Measurements from ENCODE around the gene SENP6.
"Not testable (repeated sequence)": the region's sequence is repeated elsewhere in the genome, so short reads cannot be mapped to it uniquely, and the experiment has no call there.

The SENP6 gene

DNA sequence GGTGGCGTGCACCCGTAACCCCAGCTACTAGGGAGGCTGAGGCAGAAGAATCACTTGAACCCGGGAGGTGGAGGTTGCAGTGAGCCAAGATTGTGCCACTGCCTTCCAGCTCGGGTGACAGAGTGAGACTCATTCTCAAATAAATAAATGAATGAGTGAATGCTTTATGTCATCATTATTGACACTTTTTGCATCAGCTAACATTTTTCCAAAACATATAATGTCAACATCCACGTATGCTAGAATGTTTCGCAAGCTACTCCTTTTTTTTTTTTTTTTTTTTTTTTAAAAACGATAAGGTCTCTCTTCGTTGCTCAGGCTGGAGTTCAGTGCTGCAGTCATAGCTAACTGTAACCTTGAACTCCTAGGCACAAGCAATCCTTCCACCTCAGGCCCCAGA is 72.2 kb downstream of the SENP6 start:
- Histone ChIP-seq H3K27me3 (ENCODE audit: low read depth, low read length) (no peaks in the 10 kb centered on the region), H3K4me3 (ENCODE audit: low read depth in 1 of 2, low read length in 2 of 2) (no peak overlapping the region), H3K9me3 (ENCODE audit: control insufficient read depth in 1 of 2, low read length in 2 of 2) (no peaks in the 10 kb centered on the region), H3K36me3 (ENCODE audit: control insufficient read depth in 1 of 2, insufficient read depth in 2 of 2, low read length in 2 of 2) (peaks cover 32 to 38% of the 10 kb centered on the region in 2 donors), H3K27ac (ENCODE audit: low read length) (no peak overlapping the region), H3K4me1 (ENCODE audit: control insufficient read depth in 1 of 2, insufficient read depth in 2 of 2, low read length in 2 of 2) (no peaks in the 10 kb centered on the region)

DNA sequence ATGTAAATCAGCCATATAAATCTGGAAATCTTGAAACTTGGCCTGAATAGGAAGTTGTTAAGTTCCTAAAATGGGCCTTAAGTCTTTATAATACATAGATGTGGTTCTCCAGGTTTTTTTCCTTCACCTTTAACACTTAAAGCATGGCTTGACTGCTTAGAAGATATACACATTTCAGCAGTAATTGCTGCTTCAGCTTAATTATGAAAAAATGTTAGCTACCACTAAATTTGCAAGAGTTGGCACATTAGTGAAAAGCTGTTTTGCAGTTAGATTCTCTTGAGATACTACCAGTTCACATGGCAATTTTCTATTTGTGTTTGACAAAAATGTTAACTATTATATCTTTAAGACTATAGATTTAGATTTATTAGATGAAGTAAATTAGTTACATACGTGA is 74.7 kb downstream of the SENP6 start:
- no peak overlapping the region for H3K27ac ChIP-seq (ENCODE audit: low read length)
- no peaks in the 10 kb centered on the region for H3K4me1 ChIP-seq (ENCODE audit: control insufficient read depth in 1 of 2, insufficient read depth in 2 of 2, low read length in 2 of 2)
- H3K4me3 ChIP-seq (ENCODE audit: low read depth in 1 of 2, low read length in 2 of 2) = no peak overlapping the region
- no peaks in the 10 kb centered on the region for H3K9me3 ChIP-seq (ENCODE audit: control insufficient read depth in 1 of 2, low read length in 2 of 2)
- peaks cover 54 to 56% of the 10 kb centered on the region in 2 donors for H3K36me3 ChIP-seq (ENCODE audit: control insufficient read depth in 1 of 2, insufficient read depth in 2 of 2, low read length in 2 of 2)
- H3K27me3 ChIP-seq (ENCODE audit: low read depth, low read length) = no peaks in the 10 kb centered on the region

DNA sequence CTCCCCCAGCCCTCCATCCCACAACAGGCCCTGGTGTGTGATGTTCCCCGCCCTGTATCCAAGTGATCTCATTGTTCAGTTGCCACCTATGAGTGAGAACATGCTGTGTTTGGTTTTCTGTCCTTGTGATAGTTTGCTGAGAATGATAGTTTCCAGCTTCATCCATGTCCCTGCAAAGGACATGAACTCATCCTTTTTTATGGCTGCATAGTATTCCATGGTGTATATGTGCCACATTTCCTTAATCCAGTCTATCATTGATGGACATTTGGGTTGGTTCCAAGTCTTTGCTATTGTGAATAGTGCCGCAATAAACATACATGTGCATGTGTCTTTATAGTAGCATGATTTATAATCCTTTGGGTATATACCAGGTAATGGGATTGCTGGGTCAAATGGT is 80.9 kb downstream of the SENP6 start:
- H3K4me3 ChIP-seq (ENCODE audit: low read depth in 1 of 2, low read length in 2 of 2); H3K9me3 ChIP-seq (ENCODE audit: control insufficient read depth in 1 of 2, low read length in 2 of 2); H3K4me1 ChIP-seq (ENCODE audit: control insufficient read depth in 1 of 2, insufficient read depth in 2 of 2, low read length in 2 of 2); H3K27ac ChIP-seq (ENCODE audit: low read length); H3K27me3 ChIP-seq (ENCODE audit: low read depth, low read length): not testable (repeated sequence)
- H3K36me3 ChIP-seq (ENCODE audit: control insufficient read depth in 1 of 2, insufficient read depth in 2 of 2, low read length in 2 of 2) = peaks cover 41 to 49% of the 10 kb centered on the region in 2 donors

DNA sequence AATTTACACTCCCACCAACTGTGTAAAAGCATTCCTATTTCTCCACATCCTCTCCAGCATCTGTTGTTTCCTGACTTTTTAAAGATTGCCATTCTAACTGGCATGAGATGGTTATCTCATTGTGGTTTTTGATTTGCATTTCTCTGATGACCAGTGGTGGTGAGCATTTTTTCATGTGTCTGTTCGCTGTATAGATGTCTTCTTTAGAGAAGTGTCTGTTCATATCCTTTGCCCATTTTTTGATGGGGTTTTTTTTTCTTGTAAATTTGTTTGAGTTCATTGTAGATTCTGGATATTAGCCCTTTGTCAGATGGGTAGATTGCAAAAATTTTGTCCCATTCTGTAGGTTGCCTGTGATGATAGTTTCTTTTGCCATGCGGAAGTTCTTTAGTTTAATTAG is 81.3 kb downstream of the SENP6 start:
- not testable (repeated sequence) for H3K27me3 ChIP-seq (ENCODE audit: low read depth, low read length); H3K27ac ChIP-seq (ENCODE audit: low read length); H3K4me1 ChIP-seq (ENCODE audit: control insufficient read depth in 1 of 2, insufficient read depth in 2 of 2, low read length in 2 of 2); H3K4me3 ChIP-seq (ENCODE audit: low read depth in 1 of 2, low read length in 2 of 2); H3K9me3 ChIP-seq (ENCODE audit: control insufficient read depth in 1 of 2, low read length in 2 of 2)
- peaks cover 37 to 49% of the 10 kb centered on the region in 2 donors for H3K36me3 ChIP-seq (ENCODE audit: control insufficient read depth in 1 of 2, insufficient read depth in 2 of 2, low read length in 2 of 2)

DNA sequence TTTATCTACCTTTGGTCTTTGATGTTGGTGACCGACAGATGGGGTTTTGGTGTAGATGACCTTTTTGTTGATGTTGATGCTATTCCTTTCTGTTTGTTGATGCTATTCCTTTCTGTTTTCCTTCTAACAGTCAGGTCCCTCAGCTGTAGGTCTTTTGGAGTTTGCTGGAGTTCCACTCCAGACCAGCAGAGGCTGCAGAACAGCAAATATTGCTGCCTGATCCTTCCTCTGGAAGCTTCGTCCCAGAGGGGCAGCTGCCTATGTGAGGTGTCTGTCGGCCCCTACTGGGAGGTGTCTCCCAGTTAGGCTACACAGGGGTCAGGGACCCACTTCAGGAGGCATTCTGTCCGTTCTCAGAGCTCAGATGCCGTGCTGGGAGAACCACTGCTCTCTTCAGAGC is 85.9 kb downstream of the SENP6 start:
- H3K4me3 ChIP-seq (ENCODE audit: low read depth in 1 of 2, low read length in 2 of 2) = not testable (repeated sequence)

DNA sequence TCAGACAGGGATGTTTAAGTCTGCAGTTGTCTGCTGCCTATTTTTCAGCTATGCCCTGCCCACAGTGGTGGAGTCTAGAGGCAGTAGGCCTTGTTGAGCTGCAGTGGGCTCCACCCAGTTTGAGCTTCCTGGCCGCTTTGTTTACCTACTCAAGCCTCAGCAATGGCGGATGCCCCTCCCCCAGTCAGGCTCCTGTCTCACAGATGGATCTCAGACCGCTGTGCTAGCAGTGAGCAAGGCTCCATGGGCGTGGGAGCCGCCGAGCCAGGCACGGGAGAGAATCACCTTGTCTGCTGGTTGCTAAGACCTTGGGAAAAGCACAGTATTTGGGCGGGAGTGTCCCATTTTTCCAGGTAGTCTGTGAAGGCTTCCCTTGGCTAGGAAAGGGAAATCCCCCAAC is 86.3 kb downstream of the SENP6 start:
- not testable (repeated sequence) for H3K27me3 ChIP-seq (ENCODE audit: low read depth, low read length)

More for the DNA sequence above, 85.9 kb downstream of the SENP6 start:
- H3K9me3 ChIP-seq (ENCODE audit: control insufficient read depth in 1 of 2, low read length in 2 of 2); H3K4me1 ChIP-seq (ENCODE audit: control insufficient read depth in 1 of 2, insufficient read depth in 2 of 2, low read length in 2 of 2); H3K27me3 ChIP-seq (ENCODE audit: low read depth, low read length); H3K27ac ChIP-seq (ENCODE audit: low read length): not testable (repeated sequence)
- peaks cover 8 to 21% of the 10 kb centered on the region in 2 donors for H3K36me3 ChIP-seq (ENCODE audit: control insufficient read depth in 1 of 2, insufficient read depth in 2 of 2, low read length in 2 of 2)

DNA sequence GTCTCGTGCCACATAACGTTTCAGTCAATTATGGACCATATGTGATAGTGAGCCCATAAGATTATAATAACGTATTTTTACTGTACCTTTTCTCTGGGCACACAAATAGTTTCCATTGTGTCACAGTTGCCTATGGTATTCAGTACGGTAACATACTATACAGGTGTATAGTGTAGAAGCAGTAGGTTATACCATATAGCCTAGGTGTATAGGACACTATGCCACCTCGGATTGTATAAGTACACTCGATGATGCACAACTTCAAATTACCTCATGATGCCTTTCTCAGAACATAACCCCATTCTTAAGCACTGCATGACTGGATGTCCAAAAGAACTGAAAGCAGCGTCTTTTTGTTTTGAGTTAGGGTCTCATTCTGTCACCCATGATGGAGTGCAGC is 87.9 kb downstream of the SENP6 start:
- peaks cover 8 to 23% of the 10 kb centered on the region in 2 donors for H3K36me3 ChIP-seq (ENCODE audit: control insufficient read depth in 1 of 2, insufficient read depth in 2 of 2, low read length in 2 of 2)
- no peaks in the 10 kb centered on the region for H3K27me3 ChIP-seq (ENCODE audit: low read depth, low read length)
- no peaks in the 10 kb centered on the region for H3K9me3 ChIP-seq (ENCODE audit: control insufficient read depth in 1 of 2, low read length in 2 of 2)
- no peaks in the 10 kb centered on the region for H3K4me1 ChIP-seq (ENCODE audit: control insufficient read depth in 1 of 2, insufficient read depth in 2 of 2, low read length in 2 of 2)
- H3K27ac ChIP-seq (ENCODE audit: low read length) = no peak overlapping the region
- no peak overlapping the region for H3K4me3 ChIP-seq (ENCODE audit: low read depth in 1 of 2, low read length in 2 of 2)

More for the DNA sequence above, 86.3 kb downstream of the SENP6 start:
- H3K4me3 ChIP-seq (ENCODE audit: low read depth in 1 of 2, low read length in 2 of 2); H3K27ac ChIP-seq (ENCODE audit: low read length); H3K4me1 ChIP-seq (ENCODE audit: control insufficient read depth in 1 of 2, insufficient read depth in 2 of 2, low read length in 2 of 2); H3K9me3 ChIP-seq (ENCODE audit: control insufficient read depth in 1 of 2, low read length in 2 of 2): not testable (repeated sequence)
- H3K36me3 ChIP-seq (ENCODE audit: control insufficient read depth in 1 of 2, insufficient read depth in 2 of 2, low read length in 2 of 2) = peaks cover 8 to 23% of the 10 kb centered on the region in 2 donors

DNA sequence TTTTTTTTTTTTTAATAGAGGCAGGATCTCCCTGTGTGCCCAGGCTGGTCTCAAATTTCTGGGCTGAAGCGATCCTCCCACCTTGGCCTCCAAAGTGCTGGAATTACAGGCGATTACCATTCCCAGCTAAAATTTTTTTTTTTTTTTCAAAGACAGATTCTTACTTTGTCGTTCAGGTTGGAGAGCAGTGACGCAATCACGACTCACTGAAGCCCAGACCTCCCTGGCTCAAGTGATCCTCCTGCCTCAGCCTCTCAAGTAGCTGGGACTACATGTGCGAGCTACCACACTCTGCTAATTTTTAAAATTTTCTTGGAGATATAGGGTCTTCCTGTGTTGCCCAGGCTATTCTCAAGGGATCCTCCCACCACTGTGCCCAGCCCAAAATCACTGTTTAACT is 89.3 kb downstream of the SENP6 start:
- no peak overlapping the region for H3K27ac ChIP-seq (ENCODE audit: low read length)
- H3K36me3 ChIP-seq (ENCODE audit: control insufficient read depth in 1 of 2, insufficient read depth in 2 of 2, low read length in 2 of 2) = peaks cover 8 to 26% of the 10 kb centered on the region in 2 donors
- H3K4me3 ChIP-seq (ENCODE audit: low read depth in 1 of 2, low read length in 2 of 2) = no peak overlapping the region
- no peaks in the 10 kb centered on the region for H3K27me3 ChIP-seq (ENCODE audit: low read depth, low read length)
- H3K4me1 ChIP-seq (ENCODE audit: control insufficient read depth in 1 of 2, insufficient read depth in 2 of 2, low read length in 2 of 2) = no peaks in the 10 kb centered on the region
- no peaks in the 10 kb centered on the region for H3K9me3 ChIP-seq (ENCODE audit: control insufficient read depth in 1 of 2, low read length in 2 of 2)

DNA sequence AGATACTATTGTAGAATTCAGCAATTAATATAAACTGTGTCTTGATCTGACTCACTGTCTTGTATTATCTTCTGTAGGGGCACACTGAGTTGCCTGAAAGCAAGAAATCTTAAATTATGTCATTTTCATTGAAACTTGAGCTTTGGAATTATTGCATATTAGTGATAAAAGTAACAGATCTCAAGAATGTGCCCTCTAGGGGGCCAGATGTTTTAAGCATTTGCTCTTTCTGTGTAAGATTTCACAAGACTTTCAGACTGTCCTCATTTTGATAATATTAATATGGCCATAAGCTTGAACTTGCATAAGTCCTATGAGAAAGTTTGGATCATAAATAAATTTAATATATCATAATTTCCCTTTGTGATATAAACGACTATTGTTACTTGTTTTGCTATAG is 91.9 kb downstream of the SENP6 start:
- H3K36me3 ChIP-seq (ENCODE audit: control insufficient read depth in 1 of 2, insufficient read depth in 2 of 2, low read length in 2 of 2) = peaks cover 23 to 37% of the 10 kb centered on the region in 2 donors
- no peak overlapping the region for H3K4me3 ChIP-seq (ENCODE audit: low read depth in 1 of 2, low read length in 2 of 2)
- no peaks in the 10 kb centered on the region for H3K27me3 ChIP-seq (ENCODE audit: low read depth, low read length)
- H3K9me3 ChIP-seq (ENCODE audit: control insufficient read depth in 1 of 2, low read length in 2 of 2) = no peaks in the 10 kb centered on the region
- no peak overlapping the region for H3K27ac ChIP-seq (ENCODE audit: low read length)
- H3K4me1 ChIP-seq (ENCODE audit: control insufficient read depth in 1 of 2, insufficient read depth in 2 of 2, low read length in 2 of 2) = no peaks in the 10 kb centered on the region

DNA sequence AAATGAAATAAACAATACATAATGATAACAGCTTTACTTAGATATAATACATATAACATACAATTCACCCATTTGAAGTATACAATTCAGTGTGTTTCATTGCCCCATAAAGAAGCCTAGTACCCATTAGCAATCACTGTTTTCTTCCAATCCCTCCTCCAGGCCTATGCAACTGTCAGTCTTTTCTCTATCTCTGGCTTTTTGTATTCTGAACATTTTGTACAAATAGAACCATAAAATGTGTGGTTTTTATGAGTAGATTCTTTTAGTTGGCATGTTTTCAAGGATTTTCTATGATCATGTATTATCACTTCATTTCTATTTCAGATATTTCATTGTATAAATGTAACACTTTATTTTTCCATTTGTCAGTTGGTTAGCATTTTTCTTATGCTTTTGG is 92.7 kb downstream of the SENP6 start:
- no peak overlapping the region for H3K4me3 ChIP-seq (ENCODE audit: low read depth in 1 of 2, low read length in 2 of 2)
- no peaks in the 10 kb centered on the region for H3K9me3 ChIP-seq (ENCODE audit: control insufficient read depth in 1 of 2, low read length in 2 of 2)
- no peaks in the 10 kb centered on the region for H3K27me3 ChIP-seq (ENCODE audit: low read depth, low read length)
- no peak overlapping the region for H3K27ac ChIP-seq (ENCODE audit: low read length)
- peaks cover 23 to 32% of the 10 kb centered on the region in 2 donors for H3K36me3 ChIP-seq (ENCODE audit: control insufficient read depth in 1 of 2, insufficient read depth in 2 of 2, low read length in 2 of 2)
- no peaks in the 10 kb centered on the region for H3K4me1 ChIP-seq (ENCODE audit: control insufficient read depth in 1 of 2, insufficient read depth in 2 of 2, low read length in 2 of 2)

DNA sequence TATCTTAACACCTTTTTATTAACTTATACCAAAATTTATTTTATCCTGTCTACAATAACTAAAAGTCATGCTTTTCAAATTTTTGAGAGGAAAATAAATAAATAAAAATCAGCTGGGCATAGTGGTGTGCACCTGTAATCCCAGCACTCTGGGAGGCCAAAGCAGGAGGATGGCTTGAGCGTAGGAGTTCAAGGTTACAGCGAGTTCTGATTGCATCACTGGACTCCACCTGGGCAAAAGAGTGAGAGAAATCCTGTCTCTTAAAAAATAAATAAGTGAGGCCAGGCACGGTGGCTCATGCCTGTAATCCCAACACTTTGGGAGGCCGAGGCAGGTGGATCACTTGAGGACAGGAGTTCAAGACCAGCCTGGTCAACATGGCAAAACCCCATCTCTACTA is 106.7 kb downstream of the SENP6 start:
- not testable (repeated sequence) for H3K27me3 ChIP-seq (ENCODE audit: low read depth, low read length); H3K4me1 ChIP-seq (ENCODE audit: control insufficient read depth in 1 of 2, insufficient read depth in 2 of 2, low read length in 2 of 2); H3K9me3 ChIP-seq (ENCODE audit: control insufficient read depth in 1 of 2, low read length in 2 of 2); H3K4me3 ChIP-seq (ENCODE audit: low read depth in 1 of 2, low read length in 2 of 2); H3K27ac ChIP-seq (ENCODE audit: low read length)
- H3K36me3 ChIP-seq (ENCODE audit: control insufficient read depth in 1 of 2, insufficient read depth in 2 of 2, low read length in 2 of 2) = peaks cover 28 to 31% of the 10 kb centered on the region in 2 donors

DNA sequence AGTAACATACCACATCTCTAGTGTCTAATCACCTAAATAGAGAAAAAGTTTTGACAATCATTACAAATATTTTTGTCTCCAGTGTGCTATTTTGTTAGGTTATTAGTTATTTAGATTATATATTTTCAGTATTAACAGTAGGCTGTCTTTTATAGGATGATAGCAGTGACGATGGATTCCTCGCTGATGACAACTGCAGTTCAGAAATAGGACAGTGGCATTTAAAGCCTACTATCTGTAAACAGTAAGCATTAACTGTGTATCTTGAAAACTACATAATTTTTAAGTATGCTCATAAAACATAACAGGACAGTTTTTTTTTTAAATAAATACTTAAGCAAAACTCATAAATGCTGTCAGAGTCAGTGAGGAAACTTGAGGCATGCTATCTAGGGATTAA is 109.5 kb downstream of the SENP6 start:
- Histone ChIP-seq H3K27ac (ENCODE audit: low read length) (no peak overlapping the region), H3K36me3 (ENCODE audit: control insufficient read depth in 1 of 2, insufficient read depth in 2 of 2, low read length in 2 of 2) (peaks cover 40 to 44% of the 10 kb centered on the region in 2 donors), H3K4me3 (ENCODE audit: low read depth in 1 of 2, low read length in 2 of 2) (no peak overlapping the region), H3K27me3 (ENCODE audit: low read depth, low read length) (no peaks in the 10 kb centered on the region), H3K9me3 (ENCODE audit: control insufficient read depth in 1 of 2, low read length in 2 of 2) (no peaks in the 10 kb centered on the region), H3K4me1 (ENCODE audit: control insufficient read depth in 1 of 2, insufficient read depth in 2 of 2, low read length in 2 of 2) (no peaks in the 10 kb centered on the region)

Data from muscle layer of duodenum (tissue), 2 donors.